Measurements from ENCODE around the gene LDB2.

Gene LDB2

GRCh38 chr4:16627999-16628398 is 270.4 kb downstream of the LDB2 start:
- no peak for DNase-seq

- DNase-seq: no peak
Measured at GRCh38 chr4:16626945-16627344, 271.5 kb downstream of the LDB2 start.

- DNase-seq: no peak
Measured at GRCh38 chr4:16622826-16623225, 275.6 kb downstream of the LDB2 start.

DNA sequence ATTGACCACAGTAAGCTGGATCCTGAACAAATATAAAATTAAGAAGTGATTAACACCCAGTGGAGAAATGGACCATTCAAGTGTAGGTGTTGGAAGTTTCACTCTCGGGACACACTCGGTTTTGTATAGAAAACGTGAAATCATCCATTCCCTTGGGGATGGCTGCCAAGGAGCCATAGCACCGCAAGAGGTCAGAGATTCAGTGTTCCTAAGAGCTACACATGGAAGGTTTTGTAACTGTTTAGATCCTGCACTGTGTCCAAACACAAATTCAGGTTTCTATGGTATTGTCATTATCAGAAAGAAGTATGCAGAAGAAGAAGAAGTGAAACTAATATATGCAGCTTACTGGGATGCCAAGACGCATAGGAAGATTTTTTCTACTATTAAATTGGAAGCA is 281.0 kb downstream of the LDB2 start:
- DNase-seq: no peak

DNA sequence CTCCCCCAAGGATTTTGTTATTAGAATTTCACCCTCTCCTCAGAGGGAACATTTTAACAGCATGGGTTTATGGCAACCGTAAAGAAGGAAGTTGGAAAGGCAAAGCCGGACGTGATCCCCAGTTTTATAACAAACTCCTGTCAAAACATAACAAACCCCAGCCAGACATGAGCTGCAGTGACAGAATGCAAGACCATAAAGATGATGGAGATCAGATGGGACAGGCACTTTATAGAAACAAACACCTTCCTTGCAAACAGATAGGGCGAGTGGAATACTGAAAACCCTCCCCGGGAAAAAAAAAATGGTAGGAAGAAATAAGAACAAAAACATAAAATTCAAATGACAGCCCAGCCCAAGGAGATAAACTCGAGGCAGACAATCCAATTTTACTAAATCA is 281.4 kb downstream of the LDB2 start:
- DNase-seq: no peak

DNA sequence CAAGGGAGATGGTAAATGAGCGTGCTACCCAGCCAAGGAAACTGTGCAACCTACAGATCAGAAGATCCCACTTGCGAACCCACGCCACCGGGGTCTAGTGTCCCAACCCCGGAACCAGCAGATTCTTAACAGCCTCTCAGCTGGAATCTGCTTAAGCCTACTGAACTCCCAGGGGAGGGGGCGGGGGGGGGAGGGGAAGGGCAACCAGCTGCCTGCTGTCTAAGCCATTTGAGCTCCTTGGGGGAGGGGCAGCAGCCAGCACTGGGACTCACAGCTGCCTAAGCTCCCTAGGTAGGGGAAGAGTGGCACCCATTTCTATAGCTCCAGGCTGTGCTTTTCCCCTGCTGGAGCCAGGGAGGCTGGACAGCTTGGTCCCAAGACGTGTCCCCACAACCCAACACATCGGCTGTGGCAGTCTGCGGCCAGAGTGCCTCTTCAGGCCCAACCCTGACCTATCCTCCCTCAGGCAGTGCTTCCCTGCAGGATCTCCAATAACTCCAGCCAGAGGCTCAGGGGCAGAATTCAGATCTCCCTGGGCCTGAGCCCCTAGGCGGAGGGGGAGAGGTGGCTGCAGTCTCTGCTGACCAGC is 289.2 kb downstream of the LDB2 start:
- DNase-seq: no peak

- DNase-seq: no peak
Measured at GRCh38 chr4:16608611-16609125, 289.8 kb downstream of the LDB2 start.

- no peak for DNase-seq
Measured at GRCh38 chr4:16608123-16608522, 290.3 kb downstream of the LDB2 start.

DNA sequence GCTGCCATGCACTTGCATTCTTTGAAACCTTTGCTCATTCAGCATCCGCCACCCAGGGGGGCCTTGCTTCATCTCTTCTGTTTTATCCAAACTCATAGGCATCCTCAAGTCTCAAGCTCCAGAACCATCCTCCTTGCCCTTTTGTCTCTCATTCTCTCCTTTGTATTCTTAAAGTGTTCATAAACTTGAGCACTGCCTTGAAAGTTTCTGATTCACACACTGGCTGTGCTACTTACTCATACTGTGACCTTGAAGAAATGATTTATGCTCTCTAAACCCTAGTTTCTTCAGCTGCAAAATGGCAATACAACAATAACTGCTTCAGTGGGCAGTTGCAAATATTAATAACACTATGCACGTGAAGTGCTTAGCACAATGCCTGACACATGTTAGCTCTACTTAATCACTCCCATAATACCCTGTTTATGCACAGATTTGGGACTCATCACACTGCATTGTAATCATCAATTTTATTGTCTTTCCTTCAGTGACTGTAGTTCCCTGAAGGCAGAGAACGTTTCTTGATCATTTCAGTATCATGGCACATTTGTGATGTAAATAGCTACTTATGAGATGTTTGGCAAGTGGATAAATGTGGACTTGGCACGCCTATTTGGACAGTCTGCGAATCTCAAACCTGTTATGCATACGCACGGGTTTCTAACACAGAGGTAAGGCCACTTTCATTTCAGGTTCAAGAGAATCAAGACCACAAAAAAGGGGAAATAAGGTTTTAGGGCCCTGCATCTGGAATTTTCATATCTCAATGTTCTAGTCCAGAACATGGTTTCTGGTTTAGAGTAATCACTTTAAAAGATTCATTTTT is 291.0 kb downstream of the LDB2 start:
- no peak for DNase-seq

DNA sequence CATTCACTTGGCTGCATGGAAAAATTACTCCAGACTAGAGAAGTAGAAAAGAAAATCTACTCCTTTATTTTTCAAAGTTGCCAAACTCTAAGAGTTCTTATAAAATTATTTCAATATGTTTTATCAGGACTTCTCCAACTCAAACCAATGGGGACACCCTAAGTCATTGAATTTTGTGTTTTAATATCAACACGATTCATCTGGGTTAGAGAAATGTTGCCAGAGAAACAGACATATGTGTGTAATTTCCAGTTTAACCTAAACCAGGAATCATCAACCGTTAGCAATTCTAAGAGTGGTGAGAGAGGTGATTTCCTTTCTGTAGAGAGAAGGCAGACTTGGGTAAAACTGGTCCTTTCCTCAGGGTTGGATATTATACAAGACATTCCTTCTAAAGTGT is 291.8 kb downstream of the LDB2 start:
- no peak for DNase-seq

DNA sequence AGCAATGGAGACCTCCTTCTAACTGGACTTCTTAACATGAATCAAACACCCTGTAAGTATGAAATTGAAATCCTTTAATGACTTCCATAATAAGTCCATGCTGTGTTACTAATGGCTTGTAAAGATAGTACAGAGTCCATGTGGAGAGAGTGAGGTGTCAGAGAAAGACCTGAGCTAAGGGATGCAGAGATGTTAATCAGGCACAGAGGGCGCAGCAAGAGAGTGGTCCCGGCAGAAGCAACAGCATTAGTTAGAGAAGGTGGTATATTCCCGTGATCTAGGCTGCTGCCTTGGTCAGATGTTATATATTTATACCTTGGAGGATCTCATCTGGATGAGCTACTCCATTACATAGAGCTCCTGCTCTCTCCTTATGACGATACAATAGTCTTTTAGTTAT is 295.3 kb downstream of the LDB2 start:
- no peak for DNase-seq

DNA sequence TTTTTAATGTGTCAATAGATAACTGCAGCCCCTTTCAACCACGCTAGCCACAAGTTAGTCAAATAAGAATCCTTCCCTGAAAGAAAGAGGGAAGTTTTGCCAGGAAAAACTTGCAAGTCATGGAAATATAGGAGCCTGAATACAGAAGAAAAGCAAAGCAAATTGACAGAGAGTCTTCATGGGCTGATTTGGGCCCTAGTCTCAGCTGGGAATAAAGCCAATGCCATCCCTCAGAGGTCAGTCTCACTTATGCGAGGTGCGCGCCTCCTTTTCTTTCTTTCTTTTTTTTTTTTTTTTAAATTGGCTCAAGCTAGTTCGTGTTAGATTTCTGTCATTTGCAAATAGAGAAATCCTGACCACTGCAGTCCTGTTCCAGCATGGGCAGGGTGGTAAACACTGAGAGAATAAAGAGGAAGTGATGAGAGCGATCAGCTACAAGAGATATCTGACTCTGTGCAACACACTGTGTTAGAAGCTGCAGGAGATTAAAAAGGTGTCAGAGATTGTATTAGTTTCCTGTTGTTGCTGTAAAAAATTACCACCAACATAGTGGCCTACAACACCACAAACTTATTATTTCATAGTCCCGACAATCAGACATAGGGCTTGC is 299.7 kb downstream of the LDB2 start:
- no peak for DNase-seq

DNA sequence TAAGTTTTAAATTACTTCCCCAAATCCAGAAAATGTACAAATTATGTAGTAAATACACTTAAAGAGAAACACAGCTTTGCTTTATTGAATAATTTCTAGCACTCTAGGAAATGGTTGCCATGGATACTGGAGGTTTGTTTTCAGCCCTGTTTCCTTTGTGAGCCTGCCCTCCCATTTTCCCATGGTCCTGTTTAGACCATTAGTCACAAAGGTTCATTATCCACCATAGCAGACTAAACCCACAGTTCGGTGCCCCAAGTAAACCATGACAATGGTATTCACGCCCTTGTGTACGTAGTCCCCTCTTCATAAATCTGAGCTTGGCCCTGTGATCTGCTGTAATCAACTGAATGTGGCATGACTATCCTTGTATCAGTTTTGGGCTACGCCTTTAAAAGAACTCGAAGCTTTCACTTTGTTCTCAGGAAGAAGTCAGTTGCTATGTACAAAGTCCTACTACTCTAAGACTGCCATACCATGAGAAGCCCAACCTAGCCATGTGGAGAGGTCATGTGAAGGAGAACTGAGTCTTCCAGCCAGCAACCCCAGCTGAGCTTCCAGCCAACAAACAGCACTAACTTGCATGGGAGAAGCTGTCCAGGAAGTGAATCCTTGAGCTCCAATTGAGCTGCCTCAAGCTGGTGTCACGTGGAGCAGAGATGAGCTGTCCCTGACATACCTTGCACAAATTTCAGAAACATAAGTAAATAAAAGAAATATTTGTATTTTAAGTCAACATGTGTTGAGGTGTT is 300.4 kb downstream of the LDB2 start:
- no peak for DNase-seq

DNA sequence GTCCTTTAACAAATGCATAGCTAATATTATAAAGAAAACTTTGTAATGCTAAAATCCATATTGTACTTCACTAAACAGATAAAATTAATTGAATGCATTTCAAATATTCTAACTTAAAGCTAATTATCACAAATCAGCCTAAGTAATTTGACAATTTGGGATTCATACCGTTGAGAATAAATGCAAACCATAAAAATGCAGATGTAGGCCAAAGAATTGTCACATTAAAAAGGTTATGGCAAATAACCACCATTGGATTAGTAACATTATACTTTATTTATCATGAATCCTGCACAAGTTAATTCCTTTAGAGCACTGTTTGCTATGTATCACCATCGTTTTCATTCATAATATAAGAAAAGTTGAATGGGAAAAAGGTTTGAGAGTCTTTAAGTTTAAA is 301.0 kb downstream of the LDB2 start:
- DNase-seq: no peak

GRCh38 chr4:16596267-16596666 is 302.2 kb downstream of the LDB2 start:
- DNase-seq: no peak

GRCh38 chr4:16594128-16594527 is 304.3 kb downstream of the LDB2 start:
- DNase-seq: no peak

DNA sequence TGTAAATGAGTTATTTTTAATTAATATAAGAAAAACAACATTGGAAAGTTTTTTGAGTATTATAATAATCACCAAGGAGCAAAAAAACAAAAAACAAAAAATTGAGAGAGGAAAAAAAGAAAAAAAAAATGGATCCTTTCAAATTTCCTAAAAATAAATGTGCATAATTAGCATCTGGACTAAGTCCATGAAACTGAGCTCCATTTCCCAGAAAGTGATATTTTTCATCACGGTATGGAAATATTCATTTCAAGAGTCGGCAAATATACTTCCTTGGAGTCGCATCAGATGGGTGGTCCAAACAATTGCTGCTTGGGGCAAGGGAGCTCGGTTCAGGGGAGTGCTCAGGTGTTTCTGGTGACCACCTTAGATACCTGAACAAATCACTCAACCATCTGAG is 305.1 kb downstream of the LDB2 start:
- no peak for DNase-seq

- DNase-seq: no peak
Measured at GRCh38 chr4:16591272-16591826, 307.1 kb downstream of the LDB2 start.

- no peak for DNase-seq
Measured at GRCh38 chr4:16590797-16591196, 307.6 kb downstream of the LDB2 start.

DNA sequence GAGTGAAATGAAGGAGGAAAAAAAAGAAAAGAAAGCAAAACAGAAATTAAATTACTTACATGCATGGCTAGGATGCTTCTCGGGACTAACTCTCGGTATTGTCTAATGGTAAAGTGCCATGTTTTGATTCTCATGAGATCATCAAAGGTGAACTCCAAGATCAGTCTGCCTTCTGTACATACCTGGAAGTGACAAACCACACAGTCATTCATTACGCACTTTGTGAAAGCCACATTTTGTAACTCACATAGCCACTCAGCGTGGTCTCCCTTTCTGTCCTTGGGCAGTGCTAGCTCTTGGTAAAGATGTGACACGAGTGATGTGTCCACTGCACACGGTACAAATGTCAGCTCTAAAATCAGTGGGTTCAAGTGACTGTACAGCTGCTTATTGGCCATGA is 309.8 kb downstream of the LDB2 start:
- no peak for DNase-seq

DNA sequence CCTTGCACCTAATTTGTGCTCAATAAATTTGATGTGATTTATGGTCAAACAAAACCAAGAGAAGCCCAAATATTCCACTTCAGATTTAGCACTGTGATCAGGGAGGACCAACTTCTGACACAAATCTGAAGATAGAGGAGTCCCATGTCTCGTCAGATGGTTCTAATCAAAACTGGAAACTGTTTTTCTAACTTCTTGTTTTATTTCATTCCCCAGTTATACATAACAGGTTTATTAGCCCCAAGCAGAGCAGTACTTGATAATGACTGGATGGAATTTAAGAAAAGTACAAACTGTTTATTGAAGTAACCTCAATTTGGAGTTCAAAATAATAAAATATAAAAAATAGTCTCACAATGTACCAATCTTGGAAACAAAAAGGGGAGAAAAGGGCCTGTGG is 310.3 kb downstream of the LDB2 start:
- DNase-seq: no peak

DNA sequence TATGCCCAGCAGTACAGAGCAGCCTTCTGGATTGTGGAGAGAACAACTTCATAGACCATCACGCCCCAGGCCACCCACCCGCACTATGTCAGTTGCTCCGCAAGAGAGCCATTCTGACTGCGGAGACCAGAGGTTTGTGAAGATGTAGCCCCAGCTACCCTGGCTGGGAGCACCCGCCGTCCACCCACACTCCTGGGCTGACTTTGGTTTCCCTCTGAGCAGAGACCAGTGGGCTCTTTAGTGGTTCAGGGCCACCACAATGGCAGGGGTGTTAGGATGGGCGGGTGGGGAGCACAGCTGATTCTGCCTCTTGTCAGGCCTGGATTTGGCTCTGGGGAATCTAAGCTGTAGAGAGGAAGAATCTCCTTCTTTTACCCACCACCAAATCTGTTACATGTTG is 313.4 kb downstream of the LDB2 start:
- DNase-seq: no peak

DNA sequence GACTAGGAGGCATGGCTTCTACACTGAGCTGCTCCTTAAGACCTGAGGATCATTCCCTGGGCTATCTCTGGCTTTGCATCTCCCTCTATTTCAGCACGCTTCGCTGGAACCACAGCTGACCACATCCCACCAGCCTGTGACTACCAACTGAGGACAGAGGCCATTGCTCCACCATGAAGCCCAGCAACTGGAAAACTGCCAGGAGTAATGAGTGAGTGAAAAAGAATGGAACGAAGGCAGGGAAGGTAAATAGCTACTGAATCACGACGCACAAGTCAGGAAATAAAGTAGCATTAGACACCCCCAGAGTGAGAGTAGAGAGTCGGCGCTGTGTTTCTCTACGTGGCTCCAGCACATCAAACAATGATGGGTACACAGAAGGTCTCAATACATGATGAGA is 314.7 kb downstream of the LDB2 start:
- DNase-seq: no peak
